ENCODE measurements around the gene CD247.
"Not testable (repeated sequence)": the region's sequence is repeated elsewhere in the genome, so short reads cannot be mapped to it uniquely, and the experiment has no call there.

CD247 gene

GRCh38 chr1:167518331-167518700, at the start of gene CD247:
Gene CD247, minus strand, starts transcription at chr1:167518529. Its CDS starts 64 bp downstream, at chr1:167518465.
- no peak for DNase-seq (ENCODE audit: low spot score)

GRCh38 chr1:167567663-167568062, 49.3 kb upstream of the CD247 start:
- no peak for DNase-seq (ENCODE audit: low spot score)

GRCh38 chr1:167566766-167567165, 48.4 kb upstream of the CD247 start:
- no peak for DNase-seq (ENCODE audit: low spot score)

- DNase-seq (ENCODE audit: low spot score), result no peak
Observed at GRCh38 chr1:167565922-167566321, 47.6 kb upstream of the CD247 start.

GRCh38 chr1:167564612-167565270, 46.4 kb upstream of the CD247 start:
- DNase-seq (ENCODE audit: low spot score), result no peak

GRCh38 chr1:167563579-167564246, 45.4 kb upstream of the CD247 start:
- no peak for DNase-seq (ENCODE audit: low spot score)

GRCh38 chr1:167562702-167563101, 44.4 kb upstream of the CD247 start:
- peak; percentile 13 for DNase-seq (ENCODE audit: low spot score)

- DNase-seq (ENCODE audit: low spot score), result no peak
Observed at GRCh38 chr1:167561753-167562152, 43.4 kb upstream of the CD247 start.

- DNase-seq (ENCODE audit: low spot score), result peak; percentile 73
Observed at GRCh38 chr1:167555971-167556714, 37.8 kb upstream of the CD247 start.

GRCh38 chr1:167555072-167555471, 36.7 kb upstream of the CD247 start:
- not testable (repeated sequence) for DNase-seq (ENCODE audit: low spot score)

GRCh38 chr1:167554028-167554779, 35.9 kb upstream of the CD247 start:
- DNase-seq (ENCODE audit: low spot score), result no peak

GRCh38 chr1:167553136-167554027, 35.1 kb upstream of the CD247 start, which contains the start of gene CREG1:
Gene CREG1, minus strand, starts transcription at chr1:167553762.
- DNase-seq (ENCODE audit: low spot score), result peak; percentile 98

- DNase-seq (ENCODE audit: low spot score), result no peak
Observed at GRCh38 chr1:167551362-167551761, 33.0 kb upstream of the CD247 start.

GRCh38 chr1:167548059-167548932, 30.0 kb upstream of the CD247 start:
- peak; percentile 33 for DNase-seq (ENCODE audit: low spot score)

GRCh38 chr1:167546935-167547334, 28.6 kb upstream of the CD247 start:
- no peak for DNase-seq (ENCODE audit: low spot score)

- DNase-seq (ENCODE audit: low spot score), result no peak
Observed at GRCh38 chr1:167545349-167545748, 27.0 kb upstream of the CD247 start.

- no peak for DNase-seq (ENCODE audit: low spot score)
Observed at GRCh38 chr1:167544447-167545093, 26.2 kb upstream of the CD247 start.

- DNase-seq (ENCODE audit: low spot score), result no peak
Observed at GRCh38 chr1:167543199-167543990, 25.1 kb upstream of the CD247 start.

All from AG08395 (cell line).